HEK293 (cell line): ENCODE data around the gene CEP295NL.

Experiments
- CTCF ChIA-PET: fragments of 350-600 bp; formaldehyde crosslinking; extraction: SDS; loops from one replicate; lab custom pipeline; 2021; ENCODE audit warnings: antibody characterized with exemption; lab: Yijun Ruan, JAX
- POLR2A ChIA-PET: fragments of 300-600 bp; formaldehyde crosslinking; extraction: SDS; loops from one replicate; lab custom pipeline; 2020; ENCODE audit warnings: antibody characterized with exemption, inconsistent platforms; lab: Yijun Ruan, JAX
- H3K27ac ChIP-seq: fragments of 200-500 bp; sonication (Bioruptor generic); 2 replicates; pipeline ENCODE4 v1.5.1; 2014; ENCODE audit warnings: low read depth, low read length, control low read depth, inconsistent platforms; ENCODE audit errors: extremely low read depth
- H3K36me3 ChIP-seq, 2 experiments: fragments of 200-500 bp in 1 of 2; sonication (Bioruptor generic) in 1 of 2; 1 replicate in 1 of 2; 2 replicates in 1 of 2; pipeline ENCODE4 v1.5.1; 2014 to 2017; ENCODE audit warnings: inconsistent platforms in 2 of 2, low read length in 2 of 2; ENCODE audit not compliant: control insufficient read depth in 2 of 2, insufficient read depth in 1 of 2
- H3K4me1 ChIP-seq: fragments of 200-500 bp; sonication (Bioruptor generic); 2 replicates; pipeline ENCODE4 v1.5.1; 2014; ENCODE audit warnings: mild to moderate bottlenecking, low read length, inconsistent platforms; ENCODE audit not compliant: control insufficient read depth, insufficient read depth
- H3K4me3 ChIP-seq: 2 replicates; pipeline ENCODE4 v1.5.1; 2011; ENCODE audit warnings: low read depth, mild to moderate bottlenecking, control low read depth, low read length, moderate library complexity
- H3K9me3 ChIP-seq: fragments of 200-500 bp; sonication (Bioruptor generic); 2 replicates; pipeline ENCODE4 v1.5.1; 2014; ENCODE audit warnings: low read depth, low read length, inconsistent platforms; ENCODE audit not compliant: control insufficient read depth, insufficient read depth
- ATF2 ChIP-seq: fragments of 450-650 bp; formaldehyde crosslinking; IDR thresholded peaks from 2 replicates; pipeline ENCODE4 v1.5.1; 2016; ENCODE audit warnings: missing biosample characterization, missing genetic modification characterization, low read depth
- FEZF1 ChIP-seq: fragments of 450-650 bp; formaldehyde crosslinking; IDR thresholded peaks from 2 replicates; pipeline ENCODE4 v1.5.1; 2016; ENCODE audit warnings: missing biosample characterization, missing genetic modification characterization
- IKZF3 ChIP-seq: fragments of 450-650 bp; IDR thresholded peaks from 2 replicates; pipeline ENCODE4 v1.5.0; 2018; ENCODE audit warnings: missing biosample characterization, mild to moderate bottlenecking, missing genetic modification characterization, moderate library complexity
- INSM2 ChIP-seq: fragments of 450-650 bp; formaldehyde crosslinking; IDR thresholded peaks from 2 replicates; pipeline ENCODE4 v1.5.1; 2016; ENCODE audit warnings: missing biosample characterization, missing genetic modification characterization
- RBAK ChIP-seq: fragments of 450-650 bp; formaldehyde crosslinking; IDR thresholded peaks from 2 replicates; pipeline ENCODE4 v1.5.1; 2016; ENCODE audit warnings: missing biosample characterization, missing genetic modification characterization
- SCRT1 ChIP-seq: fragments of 450-650 bp; formaldehyde crosslinking; IDR thresholded peaks from 2 replicates; pipeline ENCODE4 v1.5.1; 2016; ENCODE audit warnings: missing biosample characterization, missing genetic modification characterization, borderline replicate concordance
- ZBTB49 ChIP-seq: fragments of 450-650 bp; formaldehyde crosslinking; IDR thresholded peaks from 2 replicates; pipeline ENCODE4 v1.5.1; 2016; ENCODE audit warnings: missing biosample characterization, missing genetic modification characterization, low read depth
- ZNF148 ChIP-seq: fragments of 450-650 bp; formaldehyde crosslinking; IDR thresholded peaks from 2 replicates; pipeline ENCODE4 v1.5.0; 2017; ENCODE audit warnings: missing biosample characterization, missing genetic modification characterization, borderline replicate concordance
- ZNF280D ChIP-seq: fragments of 450-650 bp; formaldehyde crosslinking; IDR thresholded peaks from 2 replicates; pipeline ENCODE4 v1.5.1; 2016; ENCODE audit warnings: missing biosample characterization, missing genetic modification characterization
- ZNF366 ChIP-seq: fragments of 450-650 bp; formaldehyde crosslinking; conservative IDR thresholded peaks from 2 replicates; pipeline ENCODE4 v1.5.1; 2016; ENCODE audit warnings: missing biosample characterization, missing genetic modification characterization
- ZNF488 ChIP-seq: fragments of 450-650 bp; formaldehyde crosslinking; IDR thresholded peaks from 2 replicates; pipeline ENCODE4 v1.5.1; 2016; ENCODE audit warnings: missing biosample characterization, missing genetic modification characterization
- ZNF561 ChIP-seq: fragments of 450-650 bp; IDR thresholded peaks from 2 replicates; pipeline ENCODE4 v1.5.1; 2018; ENCODE audit warnings: missing biosample characterization, missing genetic modification characterization, borderline replicate concordance
- ZNF571 ChIP-seq: fragments of 450-650 bp; formaldehyde crosslinking; IDR thresholded peaks from 2 replicates; pipeline ENCODE4 v1.5.0; 2017; ENCODE audit warnings: missing biosample characterization, missing genetic modification characterization
- ZNF654 ChIP-seq: fragments of 450-650 bp; formaldehyde crosslinking; IDR thresholded peaks from 2 replicates; pipeline ENCODE4 v1.5.1; 2016; ENCODE audit warnings: low read depth, missing biosample characterization, missing genetic modification characterization
- ZSCAN5A ChIP-seq: fragments of 450-650 bp; formaldehyde crosslinking; IDR thresholded peaks from 2 replicates; pipeline ENCODE4 v1.5.1; 2016; ENCODE audit warnings: missing biosample characterization, missing genetic modification characterization

CEP295NL gene

GRCh38 chr17:78892520-78892919, 10.5 kb downstream of the CEP295NL start (continued):
- TF ChIP-seq ATF2: no peak
- no peak for TF ChIP-seq SCRT1 (tag by site-specific recombination)

- H3K9me3 ChIP-seq: no peaks in the 10 kb centered on the region
- H3K4me1 ChIP-seq: no peaks in the 10 kb centered on the region
- ChIA-PET POLR2A (no interaction called here), CTCF (interaction anchor here (2.0 kb wide), 1 partner anchor 26 kb away, joined by 7 read pairs; no protein-coding TSS in a partner anchor)
- TF ChIP-seq ZNF571 (tag by site-specific recombination): no peak
- TF ChIP-seq ZNF148 (tag by site-specific recombination): no peak
- TF ChIP-seq FEZF1: no peak
- TF ChIP-seq ZNF654 (tag by site-specific recombination): no peak
- TF ChIP-seq ZNF366 (tag by site-specific recombination): no peak
- TF ChIP-seq INSM2 (tag by site-specific recombination): no peak
- no peak for TF ChIP-seq ZNF561
- no peak for TF ChIP-seq ZSCAN5A (tag by site-specific recombination)
- no peak for TF ChIP-seq ZNF280D (tag by site-specific recombination)
- TF ChIP-seq IKZF3 (tag by site-specific recombination): no peak
- no peak for TF ChIP-seq RBAK (tag by site-specific recombination)
- TF ChIP-seq ZNF488: no peak
- TF ChIP-seq ZBTB49 (tag by site-specific recombination): no peak
- peaks cover 0 to 7% of the 10 kb centered on the region in 2 experiments; a peak in 2 of 3 replicates for H3K36me3 ChIP-seq
- no peak overlapping the region for H3K27ac ChIP-seq
- H3K4me3 ChIP-seq: no peak overlapping the region
These were observed 10.9 kb downstream of the CEP295NL start for GRCh38 chr17:78892062-78892456.
